ENCODE results near the gene ITPR2.

Gene ITPR2

DNA sequence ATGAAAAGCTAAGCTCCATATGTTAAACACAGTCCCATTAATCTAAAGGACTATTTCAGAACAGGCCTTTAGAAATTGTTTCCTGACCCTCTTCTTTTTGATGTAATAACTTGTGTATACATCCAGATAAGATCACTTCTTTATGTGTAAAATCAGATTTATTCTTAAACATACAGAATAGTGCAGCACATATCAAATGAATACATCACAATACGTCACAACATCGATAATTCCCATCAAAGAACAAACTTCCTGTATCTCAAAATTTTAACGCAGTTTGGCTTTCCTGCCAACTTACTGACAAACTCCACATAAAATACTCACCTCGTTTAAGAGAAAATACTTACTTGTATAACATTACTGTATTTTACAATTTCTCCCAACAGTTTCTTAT lies 108.7 kb downstream of the ITPR2 start:
- DNase-seq (ENCODE audit: low read depth, low spot score): no peak
- H3K4me3 ChIP-seq (ENCODE audit: low read length): no peak overlapping the region

DNA sequence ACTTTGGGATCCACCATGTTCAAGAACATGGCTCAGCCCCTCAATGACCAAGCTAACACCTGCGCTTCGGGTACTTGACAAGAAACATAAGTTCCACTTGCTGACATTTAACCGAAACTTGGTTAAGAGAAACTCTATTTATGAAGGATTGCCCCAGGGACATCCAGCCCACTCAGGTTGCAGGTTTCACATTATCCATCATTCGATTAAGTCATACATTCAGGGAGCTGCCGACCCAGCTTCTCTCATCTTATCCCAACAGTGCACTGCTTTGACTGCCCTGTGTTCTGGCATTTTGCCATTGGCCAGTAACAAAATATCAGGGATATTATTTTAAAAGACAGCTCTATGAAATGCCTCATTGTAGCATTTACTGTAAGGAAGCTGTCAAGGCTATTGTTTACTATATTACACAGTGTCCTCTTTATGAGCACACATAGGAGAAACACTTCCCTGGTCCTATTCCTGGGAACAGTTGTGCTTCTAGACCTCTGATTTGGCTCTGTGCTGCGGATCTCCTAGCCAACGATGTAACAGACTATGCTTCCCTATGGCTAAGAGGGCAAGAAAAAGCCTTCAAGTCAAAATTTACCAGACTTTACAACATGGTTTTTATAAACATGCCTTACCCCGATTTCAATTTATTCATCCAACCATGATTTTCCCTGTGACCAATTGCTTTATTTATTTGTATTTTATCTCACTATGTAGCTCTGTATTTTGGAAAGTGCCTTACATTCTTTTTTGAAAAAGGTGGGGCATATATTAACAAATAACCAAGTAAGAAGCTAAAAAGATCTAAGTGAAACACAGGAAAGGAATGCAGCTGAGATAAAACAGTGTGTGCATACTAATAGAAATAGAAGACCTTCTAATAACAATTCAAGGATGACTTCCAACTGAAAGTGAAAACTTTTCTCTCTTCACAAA lies 109.3 kb downstream of the ITPR2 start:
- no peak for DNase-seq (ENCODE audit: low read depth, low spot score)
- no peak overlapping the region for H3K4me3 ChIP-seq (ENCODE audit: low read length)

- no peak for DNase-seq (ENCODE audit: low read depth, low spot score)
- H3K4me3 ChIP-seq (ENCODE audit: low read length): no peak overlapping the region
Observed at GRCh38 chr12:26721800-26722199, 111.2 kb downstream of the ITPR2 start.

DNA sequence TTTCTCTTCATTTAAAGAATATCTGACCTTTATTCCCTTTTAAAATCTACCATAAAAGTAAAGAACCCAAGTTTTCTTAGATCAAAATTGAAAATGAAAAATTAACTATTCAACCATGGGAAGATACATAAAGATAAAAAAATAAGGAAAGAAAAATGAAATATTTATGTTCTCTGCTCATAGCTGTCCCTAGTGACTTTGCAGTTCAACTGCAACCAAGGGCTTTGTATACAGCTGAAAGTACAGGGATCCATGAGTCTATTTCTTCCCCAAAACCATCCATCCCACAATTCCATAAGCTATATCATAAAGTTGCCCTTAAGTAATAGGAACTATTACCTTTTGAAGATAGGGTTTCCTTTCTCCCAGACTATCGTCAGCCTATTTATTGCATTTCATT lies 113.1 kb downstream of the ITPR2 start:
- no peak overlapping the region for H3K4me3 ChIP-seq (ENCODE audit: low read length)
- DNase-seq (ENCODE audit: low read depth, low spot score): no peak

DNA sequence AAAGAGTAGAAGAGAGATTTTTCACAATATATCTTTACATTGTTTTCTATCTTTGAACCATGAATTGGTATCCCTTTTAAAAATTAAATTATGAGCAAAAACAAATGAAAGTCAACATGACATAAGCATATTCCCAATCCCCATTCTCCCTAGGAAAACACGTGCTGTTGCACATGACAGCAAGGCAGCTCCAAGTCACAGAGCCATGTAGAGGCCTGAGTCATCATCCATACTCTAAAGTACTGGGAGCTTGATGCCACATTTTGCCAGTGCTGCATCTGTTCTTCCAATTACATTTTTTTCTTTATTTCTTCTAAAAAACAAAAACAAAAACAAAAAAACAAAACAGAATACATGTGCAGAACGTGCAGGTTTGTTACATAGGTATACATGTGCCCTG lies 115.2 kb downstream of the ITPR2 start:
- DNase-seq (ENCODE audit: low read depth, low spot score): no peak

GRCh38 chr12:26715232-26715631 lies 117.8 kb downstream of the ITPR2 start:
- no peak for DNase-seq (ENCODE audit: low read depth, low spot score)
- no peak overlapping the region for H3K4me3 ChIP-seq (ENCODE audit: low read length)

More for the DNA sequence above, 115.2 kb downstream of the ITPR2 start:
- no peak overlapping the region for H3K4me3 ChIP-seq (ENCODE audit: low read length)

DNA sequence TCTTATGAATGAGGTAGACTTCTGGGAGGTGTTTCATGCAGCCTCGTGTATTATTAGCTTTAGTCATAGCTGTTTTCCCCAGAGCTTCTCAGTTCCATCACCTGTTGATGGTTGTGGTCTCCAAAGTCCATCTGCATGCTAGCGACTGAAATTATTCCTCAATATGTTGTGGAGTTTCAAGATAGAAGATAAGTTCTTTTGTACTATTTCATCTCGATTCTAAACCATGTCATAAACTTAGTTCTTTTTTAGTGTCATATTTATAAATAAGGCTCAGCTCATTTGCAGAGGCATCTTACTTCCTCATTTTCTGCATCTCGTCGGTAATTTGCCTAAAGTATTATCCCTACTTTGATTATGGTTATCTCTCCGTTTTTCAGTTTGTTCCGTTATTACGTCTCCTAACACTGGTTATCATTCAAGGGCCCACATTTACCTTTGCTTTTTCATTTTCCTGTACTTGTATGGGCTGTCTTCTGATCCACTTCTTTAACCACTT lies 119.1 kb downstream of the ITPR2 start:
- no peak for DNase-seq (ENCODE audit: low read depth, low spot score)
- H3K4me3 ChIP-seq (ENCODE audit: low read length): no peak overlapping the region

DNA sequence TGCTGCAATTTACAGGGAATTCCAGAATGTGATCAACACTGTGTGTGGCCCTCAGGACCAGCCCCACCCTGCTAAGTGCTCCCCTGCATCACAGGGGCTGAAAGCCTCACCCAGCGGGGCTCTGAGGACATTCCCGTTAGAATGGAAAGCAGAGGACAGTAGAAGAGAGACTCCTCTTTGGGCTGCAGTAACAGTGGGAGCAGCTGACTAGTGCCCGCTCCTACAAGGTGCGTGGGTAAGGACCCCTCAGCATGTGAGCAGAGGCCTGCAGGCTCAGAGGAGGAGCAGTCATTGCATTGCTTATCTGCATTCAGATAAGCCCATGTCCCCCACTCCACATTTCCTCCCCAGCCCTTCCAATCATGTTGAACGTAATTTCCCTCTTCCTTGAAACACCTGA lies 120.1 kb downstream of the ITPR2 start:
- H3K4me3 ChIP-seq (ENCODE audit: low read length): no peak overlapping the region
- no peak for DNase-seq (ENCODE audit: low read depth, low spot score)

GRCh38 chr12:26711569-26711968 lies 121.4 kb downstream of the ITPR2 start:
- no peak overlapping the region for H3K4me3 ChIP-seq (ENCODE audit: low read length)
- no peak for DNase-seq (ENCODE audit: low read depth, low spot score)

GRCh38 chr12:26711072-26711471 lies 121.9 kb downstream of the ITPR2 start:
- DNase-seq (ENCODE audit: low read depth, low spot score): no peak
- no peak overlapping the region for H3K4me3 ChIP-seq (ENCODE audit: low read length)

- DNase-seq (ENCODE audit: low read depth, low spot score): no peak
- no peak overlapping the region for H3K4me3 ChIP-seq (ENCODE audit: low read length)
Observed at GRCh38 chr12:26705851-26706250, 127.1 kb downstream of the ITPR2 start.

DNA sequence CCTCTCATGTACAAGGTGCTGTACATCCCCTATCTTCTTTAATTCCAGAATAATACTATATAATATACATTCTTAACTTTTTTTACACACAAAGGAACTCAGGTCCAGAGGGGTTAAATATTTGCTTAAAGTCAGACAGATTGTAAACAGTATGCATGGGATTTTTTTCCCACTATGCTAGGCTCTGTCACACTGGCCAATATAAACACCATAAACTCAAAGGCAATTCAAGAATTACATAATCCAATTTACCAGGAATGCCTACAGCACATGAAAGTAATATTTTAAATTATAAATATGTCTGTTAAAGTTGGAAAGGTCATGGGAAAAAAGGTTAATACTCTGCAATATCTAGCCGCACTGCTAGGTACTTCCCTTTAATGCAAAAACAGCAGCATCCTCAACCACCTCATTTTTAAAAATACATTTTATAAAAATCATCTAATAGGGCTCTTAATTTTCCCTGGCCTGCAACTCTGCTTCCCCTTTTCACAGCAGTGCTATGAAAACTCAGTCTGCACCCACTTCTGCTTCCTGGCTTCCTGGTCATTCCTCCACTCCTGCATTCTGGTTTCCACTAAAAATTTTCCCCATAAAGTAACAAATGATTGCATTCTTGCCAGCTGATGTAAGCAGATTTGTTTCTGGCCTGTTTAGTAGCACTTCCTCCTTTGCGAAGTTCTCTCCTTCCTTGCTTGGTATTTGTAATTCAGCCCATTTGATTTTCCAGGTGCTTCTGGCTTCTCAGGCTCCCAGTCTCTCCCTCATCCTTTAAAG lies 128.1 kb downstream of the ITPR2 start:
- DNase-seq (ENCODE audit: low read depth, low spot score): no peak
- no peak overlapping the region for H3K4me3 ChIP-seq (ENCODE audit: low read length)

DNA sequence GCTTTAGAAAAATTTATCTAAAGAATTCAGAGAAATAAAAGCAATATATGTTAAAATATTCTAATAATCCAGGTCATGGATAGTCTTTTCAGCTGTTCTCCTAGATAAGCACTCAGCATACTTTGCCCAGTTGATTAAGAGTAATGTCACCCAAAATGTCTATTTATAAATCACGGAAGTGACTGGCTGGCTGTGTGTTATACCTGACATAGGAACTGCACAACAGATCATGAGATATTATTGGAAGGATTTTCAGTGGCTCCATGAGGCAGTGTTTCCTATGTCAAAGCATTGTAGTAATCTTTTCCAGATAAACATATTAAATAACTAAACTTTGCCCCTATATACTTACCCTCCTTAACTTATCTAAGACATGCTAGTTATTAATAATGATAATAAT lies 128.8 kb downstream of the ITPR2 start:
- no peak overlapping the region for H3K4me3 ChIP-seq (ENCODE audit: low read length)
- no peak for DNase-seq (ENCODE audit: low read depth, low spot score)

GRCh38 chr12:26702741-26703140 lies 130.3 kb downstream of the ITPR2 start:
- DNase-seq (ENCODE audit: low read depth, low spot score): no peak
- H3K4me3 ChIP-seq (ENCODE audit: low read length): no peak overlapping the region

- peak; percentile 43 for DNase-seq (ENCODE audit: low read depth, low spot score)
- H3K4me3 ChIP-seq (ENCODE audit: low read length): no peak overlapping the region
Observed at GRCh38 chr12:26701604-26702215, 131.3 kb downstream of the ITPR2 start.

DNA sequence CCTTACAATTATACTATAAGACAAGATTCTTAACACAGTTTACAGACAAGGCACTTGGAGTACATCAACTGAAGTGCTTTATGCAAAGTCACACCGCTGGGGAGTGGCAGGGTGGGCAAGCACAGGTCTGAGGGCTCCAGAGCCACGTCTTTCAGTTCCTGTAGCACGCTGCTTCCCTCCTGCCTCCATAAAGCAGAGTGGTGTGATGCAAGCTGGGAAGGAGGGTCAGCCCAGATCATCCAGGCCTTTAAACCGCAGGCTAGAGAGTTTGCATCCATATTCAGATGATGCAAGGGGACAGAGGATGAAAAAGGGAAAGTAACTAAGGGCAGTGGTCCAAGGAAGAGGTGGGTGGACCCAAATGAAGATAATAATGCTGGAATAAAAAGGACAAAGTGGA lies 132.6 kb downstream of the ITPR2 start:
- no peak for DNase-seq (ENCODE audit: low read depth, low spot score)
- H3K4me3 ChIP-seq (ENCODE audit: low read length): no peak overlapping the region

- DNase-seq (ENCODE audit: low read depth, low spot score): no peak
- no peak overlapping the region for H3K4me3 ChIP-seq (ENCODE audit: low read length)
Observed at GRCh38 chr12:26699237-26699636, 133.8 kb downstream of the ITPR2 start.

- no peak overlapping the region for H3K4me3 ChIP-seq (ENCODE audit: low read length)
- DNase-seq (ENCODE audit: low read depth, low spot score): no peak
Observed at GRCh38 chr12:26698186-26698585, 134.8 kb downstream of the ITPR2 start.

DNA sequence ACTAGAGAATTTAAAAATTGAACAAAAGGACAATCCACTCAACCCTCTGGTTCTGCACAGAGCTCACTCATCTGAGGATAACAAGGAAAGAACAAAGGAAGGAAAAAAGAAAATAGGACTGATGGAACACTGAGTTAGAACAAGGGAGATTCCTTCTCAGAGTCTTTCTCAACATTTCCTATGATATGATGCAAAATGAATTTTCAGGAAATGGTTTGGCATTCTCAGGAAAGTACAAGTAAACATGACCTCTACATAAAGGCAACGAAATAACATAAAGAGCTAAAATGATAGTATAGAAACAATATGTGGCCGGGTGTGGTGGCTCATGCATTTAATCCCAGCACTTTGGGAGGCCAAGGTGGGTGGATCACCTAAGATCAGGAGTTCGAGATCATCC lies 135.8 kb downstream of the ITPR2 start:
- no peak for DNase-seq (ENCODE audit: low read depth, low spot score)
- H3K4me3 ChIP-seq (ENCODE audit: low read length): no peak overlapping the region

DNA sequence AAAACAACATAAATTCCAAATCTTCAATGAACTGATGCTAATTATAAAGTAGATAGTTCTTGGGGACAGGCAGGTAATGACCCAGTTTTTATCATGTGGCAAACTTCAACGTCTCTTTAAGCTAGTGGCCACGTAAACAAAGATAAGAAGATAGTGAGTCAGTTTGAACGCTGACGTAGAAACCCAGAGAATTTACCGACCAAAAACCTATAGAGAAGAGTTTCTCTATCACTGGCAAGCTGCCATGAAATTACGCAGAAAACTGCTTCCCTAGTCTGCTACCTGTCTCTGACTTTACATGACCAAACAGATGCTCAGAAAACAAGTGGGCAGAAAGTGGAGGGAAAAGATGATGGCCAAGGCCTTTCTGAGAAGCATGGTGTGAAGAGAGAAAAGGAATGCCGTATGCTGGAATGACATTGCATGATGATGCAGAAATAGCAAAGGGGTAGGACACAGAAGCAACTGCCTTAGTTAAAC lies 136.3 kb downstream of the ITPR2 start:
- no peak for DNase-seq (ENCODE audit: low read depth, low spot score)
- H3K4me3 ChIP-seq (ENCODE audit: low read length): no peak overlapping the region

Measured in Jurkat, Clone E6-1 (cell line).